Stimulated activated CD4-positive, alpha-beta T cell treated with anti-CD3 and anti-CD28 coated beads, Interleukin-1b, Interleukin-23, amount 100 ng/mL, for 24 hours (primary cell): ENCODE data around the gene CASP12.
"Not testable (repeated sequence)": the region's sequence is repeated elsewhere in the genome, so short reads cannot be mapped to it uniquely, and the experiment has no call there.

Source experiments
- DNase-seq, 4 experiments: peaks; one replicate each; pipeline ENCODE4 v3.0.0-alpha.2; 2020; ENCODE audit warnings: low read depth in 4 of 4, low spot score in 1 of 4

The CASP12 gene

GRCh38 chr11:104897891-104898684, at the start of gene CASP12:
Gene CASP12 (minus strand): TSS chr11:104898460.
- DNase-seq, result no peak

DNA sequence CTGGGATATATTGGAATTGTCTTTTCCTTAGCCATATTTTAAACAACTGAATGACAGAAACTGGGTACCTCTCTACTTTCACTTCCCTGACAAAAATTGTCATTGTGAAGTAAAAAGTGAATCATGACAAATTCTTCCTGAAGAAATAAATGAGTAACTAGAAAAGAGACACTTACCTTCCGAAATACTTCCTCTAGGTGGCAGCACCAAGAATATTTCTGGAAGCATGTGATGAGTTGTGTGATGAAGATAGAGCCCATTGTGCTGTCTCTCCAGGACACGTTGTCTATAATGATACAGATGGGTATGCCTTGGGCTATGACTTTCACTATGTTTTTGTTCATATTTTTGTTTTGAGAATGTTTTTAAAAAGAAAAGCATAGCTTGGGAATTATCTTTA, 48.6 kb upstream of the CASP12 start:
- no peak for DNase-seq

GRCh38 chr11:104944076-104944475, 45.8 kb upstream of the CASP12 start:
- DNase-seq, result no peak

- DNase-seq, result no peak
Observed at GRCh38 chr11:104943561-104943960, 45.3 kb upstream of the CASP12 start.

DNA sequence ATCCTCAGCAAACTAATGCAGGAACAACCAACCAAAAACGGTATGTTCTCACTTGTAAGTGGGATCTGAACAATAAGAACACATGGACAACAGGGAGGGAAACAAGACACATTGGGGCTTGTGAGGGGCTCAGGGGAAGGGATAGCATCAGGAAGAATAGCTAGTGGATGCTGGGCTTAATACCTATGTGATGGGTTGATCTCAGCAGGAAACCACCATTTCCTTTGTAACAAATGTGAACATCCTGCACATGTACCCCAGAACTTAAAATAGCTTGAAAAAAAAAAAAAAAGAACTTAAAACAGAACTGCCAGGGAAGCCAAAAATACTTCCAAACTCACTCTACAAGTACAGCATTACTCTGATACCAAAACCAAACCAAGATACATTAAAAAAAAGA, 36.3 kb upstream of the CASP12 start:
- no peak for DNase-seq

GRCh38 chr11:104934073-104934472, 35.8 kb upstream of the CASP12 start:
- not testable (repeated sequence) for DNase-seq

- no peak for DNase-seq
Observed at GRCh38 chr11:104928811-104929210, 30.6 kb upstream of the CASP12 start.

DNA sequence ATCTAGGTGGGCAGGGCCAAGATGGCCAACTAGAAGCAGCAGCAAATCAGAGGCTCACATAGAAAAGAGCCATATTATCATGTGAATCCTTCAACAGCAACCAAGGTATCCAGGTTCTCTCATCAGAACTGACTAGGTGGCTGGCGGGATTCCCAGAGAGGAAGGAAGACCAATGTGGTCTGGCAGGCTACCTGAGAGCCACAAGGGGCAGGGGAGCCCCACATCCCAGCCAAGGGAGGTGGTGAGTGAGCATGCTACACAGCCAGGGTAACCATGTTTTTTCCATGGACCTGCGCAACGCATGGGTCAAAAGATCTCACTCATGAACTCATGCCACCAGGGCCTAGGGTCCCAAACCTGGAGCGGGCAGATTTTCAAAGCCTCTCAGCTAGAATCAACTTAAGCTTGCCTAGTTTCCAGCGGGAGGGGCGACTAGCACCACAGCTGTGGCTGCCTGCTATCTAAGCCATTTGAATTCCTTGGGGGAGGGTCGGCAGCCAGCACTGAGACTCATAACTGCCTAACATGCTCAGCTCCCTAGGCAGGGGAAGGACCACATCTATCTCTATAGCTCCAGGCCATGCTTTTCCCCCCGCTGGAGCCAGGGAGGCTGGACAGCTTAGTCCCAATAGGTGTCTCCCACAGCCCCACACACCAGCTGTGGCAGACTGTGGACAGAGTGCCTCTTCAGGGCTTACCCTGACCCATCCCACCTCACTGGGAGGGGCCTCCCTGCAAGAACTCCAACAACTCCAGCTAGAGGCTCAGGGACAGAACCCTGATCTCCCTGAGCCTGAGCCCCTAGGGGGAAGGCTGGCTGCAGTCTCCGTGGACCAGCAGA, 28.7 kb upstream of the CASP12 start:
- no peak for DNase-seq

DNA sequence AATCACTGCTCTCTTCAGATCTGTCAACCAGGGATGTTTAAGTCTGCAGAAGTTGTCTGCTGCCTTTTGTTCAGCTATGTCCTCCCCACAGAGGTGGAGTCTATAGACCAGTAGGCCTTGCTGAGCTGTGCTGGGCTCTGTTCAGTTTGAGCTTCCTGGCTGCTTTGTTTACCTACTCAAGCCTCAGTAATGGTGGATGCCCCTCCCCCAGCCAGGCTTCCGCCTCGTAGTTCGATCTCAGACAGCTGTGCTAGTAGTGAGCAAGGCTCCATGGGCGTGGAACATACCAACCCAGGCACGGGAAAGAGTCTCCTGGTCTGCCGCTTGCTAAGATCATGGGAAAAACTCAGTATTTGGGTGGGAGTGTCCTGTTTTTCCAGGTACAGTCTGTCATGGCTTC, 27.6 kb upstream of the CASP12 start:
- no peak for DNase-seq

DNA sequence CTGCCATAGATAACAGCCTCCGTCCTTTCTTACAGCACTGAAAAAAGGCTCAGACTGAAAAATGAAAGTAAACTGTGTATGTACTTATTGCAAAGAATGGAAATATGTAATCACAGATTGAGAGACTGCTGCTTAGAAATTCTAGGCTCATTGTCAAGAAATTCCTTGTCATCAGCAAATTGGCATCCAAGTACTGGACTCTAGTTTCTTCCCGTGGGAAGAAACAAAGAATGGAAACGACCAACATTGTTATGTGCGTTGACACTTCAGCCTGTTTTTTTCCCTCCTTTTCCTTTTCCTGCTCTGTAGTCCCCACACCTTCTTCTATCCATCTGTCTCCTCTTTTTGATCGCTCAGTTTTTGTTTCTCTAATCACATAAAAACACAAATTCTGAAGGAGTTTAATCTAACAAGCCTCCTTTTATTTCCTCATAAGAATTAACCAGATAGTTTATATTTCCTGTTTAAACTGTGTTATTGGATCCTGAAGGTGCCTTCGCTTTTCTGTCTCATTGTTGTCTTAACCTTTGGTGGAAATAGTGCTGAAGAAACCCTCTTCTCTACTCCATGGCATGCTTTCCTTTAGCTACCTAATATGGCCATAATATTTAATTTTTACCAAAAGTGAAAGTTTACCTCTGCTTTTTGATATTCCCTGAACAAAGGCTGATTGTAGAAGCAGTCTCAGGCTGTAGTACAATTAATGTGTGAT, 20.0 kb upstream of the CASP12 start:
- DNase-seq, result no peak

DNA sequence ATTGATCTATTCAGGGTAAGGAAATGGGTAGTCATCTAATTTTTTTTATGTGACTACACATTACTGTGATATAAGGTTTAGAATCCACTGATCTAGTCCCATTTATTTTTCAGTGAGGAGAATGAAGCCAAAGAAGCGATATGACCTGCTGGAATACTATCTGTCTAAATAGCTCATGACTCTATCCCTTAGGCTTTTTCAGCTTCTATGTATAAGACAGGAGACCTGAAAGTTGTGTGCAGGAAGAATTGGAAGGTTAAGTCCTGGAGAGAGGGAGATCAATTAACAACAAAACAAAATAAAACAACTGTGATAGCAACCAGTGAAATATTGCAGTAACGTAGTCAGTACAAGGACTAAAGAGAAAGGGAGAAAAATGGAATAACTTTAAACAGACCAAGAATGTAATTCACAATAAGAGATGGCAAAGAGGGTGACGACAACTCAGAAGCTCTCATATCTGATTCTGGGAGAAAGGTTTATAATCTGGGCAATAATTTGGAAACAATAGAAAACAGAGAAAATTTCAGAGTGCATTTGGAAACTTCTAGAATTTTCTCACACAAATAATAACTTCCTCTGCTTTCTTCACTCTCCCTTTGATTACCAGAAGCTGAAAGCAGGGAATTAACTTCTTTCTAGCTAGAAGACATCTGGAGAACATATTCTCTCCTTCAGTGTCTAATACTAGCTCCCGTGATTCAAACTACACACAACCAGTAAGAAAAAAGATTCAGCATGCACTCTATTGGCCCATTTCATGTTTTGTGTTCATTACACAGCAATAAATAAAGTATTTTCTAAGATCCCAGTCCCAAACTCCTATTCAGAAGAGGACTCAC, 19.2 kb upstream of the CASP12 start:
- no peak for DNase-seq

GRCh38 chr11:104916442-104916841, 18.2 kb upstream of the CASP12 start:
- DNase-seq, result no peak

- DNase-seq, result no peak
Observed at GRCh38 chr11:104912102-104912501, 13.8 kb upstream of the CASP12 start.

GRCh38 chr11:104908186-104908531, 9.9 kb upstream of the CASP12 start:
- DNase-seq, result no peak

- DNase-seq, result no peak
Observed at GRCh38 chr11:104907521-104908185, 9.4 kb upstream of the CASP12 start.

DNA sequence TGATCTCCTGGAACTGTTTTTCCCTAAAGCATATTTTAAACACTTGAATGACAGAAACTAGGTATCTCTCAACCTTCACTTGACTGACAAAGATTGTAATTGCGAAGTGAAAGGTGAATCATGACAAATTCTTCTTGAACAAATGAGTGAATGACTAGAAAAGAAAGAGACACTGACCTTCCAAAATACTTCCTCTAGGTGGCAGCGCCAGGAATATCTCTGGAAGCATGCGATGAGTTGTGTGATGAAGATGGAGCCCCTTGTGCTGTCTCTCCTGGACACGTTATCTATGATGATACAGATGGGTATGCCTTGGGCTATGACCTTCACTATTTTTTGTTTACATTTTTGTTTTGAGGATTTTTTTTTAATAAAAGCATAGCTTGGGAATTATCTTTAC, 7.0 kb upstream of the CASP12 start:
- no peak for DNase-seq

DNA sequence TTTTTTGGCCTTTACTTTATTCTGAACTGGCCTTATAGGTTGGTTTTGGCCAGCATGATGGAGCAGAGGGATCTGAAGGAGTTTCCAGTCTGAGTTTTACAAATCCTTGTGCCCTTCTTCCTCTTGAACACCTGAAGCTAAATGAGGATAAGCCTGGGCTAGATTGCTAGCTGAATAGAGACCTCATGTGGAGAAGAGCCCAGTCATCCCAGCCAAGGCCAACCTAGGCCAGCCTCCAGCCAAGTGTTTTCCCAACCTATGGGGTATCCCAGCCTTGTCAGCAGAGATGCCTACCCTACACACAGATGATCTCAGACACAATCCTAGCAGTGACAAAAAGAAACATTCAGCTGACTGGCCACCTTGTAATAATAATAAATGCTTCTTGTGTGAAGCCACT, 966 bp upstream of the CASP12 start:
- no peak for DNase-seq

GRCh38 chr11:104898685-104899013, 389 bp upstream of the CASP12 start:
- DNase-seq, result no peak

DNA sequence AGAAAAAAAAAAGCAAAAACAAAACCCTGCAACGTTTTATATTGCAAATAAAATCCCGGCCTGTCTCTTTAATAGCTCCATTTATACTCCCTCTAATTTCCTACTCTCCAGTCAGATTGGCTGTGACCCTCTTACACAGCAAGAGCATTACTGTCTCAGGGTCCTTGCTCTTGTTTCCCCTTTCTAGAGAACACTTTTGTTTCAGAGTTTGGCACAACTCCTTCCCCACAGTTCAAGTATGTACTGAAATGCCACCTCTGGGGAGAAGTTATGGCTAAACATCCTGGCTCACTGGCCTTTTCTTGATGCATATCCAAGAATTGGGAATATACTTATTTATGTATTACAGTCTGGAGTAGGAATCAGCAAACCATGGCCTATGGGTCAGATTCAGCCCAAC, 2.6 kb downstream of the CASP12 start:
- DNase-seq, result no peak

- DNase-seq, result no peak
Observed at GRCh38 chr11:104893876-104894275, 4.4 kb downstream of the CASP12 start.
